Epithelial cell of proximal tubule (primary cell): ENCODE measurements around the gene NBAS. TPM values are rescaled to one million over a fixed set of nuclear protein-coding genes. Genes with fewer than 3 reads are reported as not detected.

Source experiments
- DNase-seq: peaks from one replicate; pipeline ENCODE4 v3.0.0-alpha.2; 2011; ENCODE audit warnings: low read depth
- H3K4me3 ChIP-seq: 2 replicates; pipeline ENCODE4 v1.5.1; 2011; ENCODE audit warnings: low read depth, mild to moderate bottlenecking, low read length
- CTCF ChIP-seq: conservative IDR thresholded peaks from 2 replicates; pipeline ENCODE4 v1.5.1; 2012; ENCODE audit warnings: low read depth, mild to moderate bottlenecking, low read length
- total RNA-seq: library from RNA; depleted of rRNA; stranded (reverse); fragments of >200 nt; gene quantifications from 2 replicates; pipeline ENCODE4 v1.2.3, GENCODE V29; 2015

NBAS gene
- total RNA-seq, 1 donor from 2014 or later = 48.4 TPM

GRCh38 chr2:15300624-15301573 lies 260.2 kb downstream of the NBAS start:
- TF ChIP-seq CTCF = no peak
- no peak for DNase-seq
- H3K4me3 ChIP-seq = no peak overlapping the region

GRCh38 chr2:15299904-15300520 lies 261.1 kb downstream of the NBAS start:
- no peak for DNase-seq
- no peak for TF ChIP-seq CTCF
- no peak overlapping the region for H3K4me3 ChIP-seq

GRCh38 chr2:15298770-15299169 lies 262.4 kb downstream of the NBAS start:
- no peak overlapping the region for H3K4me3 ChIP-seq
- DNase-seq = no peak
- no peak for TF ChIP-seq CTCF

- no peak overlapping the region for H3K4me3 ChIP-seq
- peak; percentile 70 for DNase-seq
- no peak for TF ChIP-seq CTCF
These were observed 267.7 kb downstream of the NBAS start for GRCh38 chr2:15293262-15293937.

GRCh38 chr2:15287447-15288184 lies 273.5 kb downstream of the NBAS start:
- TF ChIP-seq CTCF = no peak
- no peak for DNase-seq

GRCh38 chr2:15284614-15285013 lies 276.5 kb downstream of the NBAS start:
- H3K4me3 ChIP-seq = no peak overlapping the region
- TF ChIP-seq CTCF = no peak
- DNase-seq = no peak

More at GRCh38 chr2:15287447-15288184, 273.5 kb downstream of the NBAS start:
- H3K4me3 ChIP-seq = no peak overlapping the region
